Keratinocyte (primary cell): ENCODE measurements around the gene KAT5. TPM values are rescaled to one million over a fixed set of nuclear protein-coding genes. Genes with fewer than 3 reads are reported as not detected.

ENCODE experiments used
- DNase-seq: peaks from one replicate; pipeline ENCODE4 v3.0.0-alpha.2; 2011; ENCODE audit warnings: low read depth, missing footprints, low spot score
- FAIRE-seq: peaks from 2 replicates; lab custom pipeline; 2011; peaks lifted over from hg19 to GRCh38; lab: Jason Lieb, UNC
- H2AFZ ChIP-seq: 2 replicates; pipeline ENCODE4 v1.6.0; 2012; ENCODE audit warnings: low read length, control low read depth, inconsistent platforms; ENCODE audit not compliant: control insufficient read depth
- H3K27ac ChIP-seq: 2 replicates; pipeline ENCODE4 v1.5.1; 2011; ENCODE audit warnings: low read length; ENCODE audit not compliant: control insufficient read depth, insufficient read depth
- H3K27me3 ChIP-seq: 3 replicates; pipeline ENCODE4 v1.6.0; 2011; ENCODE audit warnings: low read length; ENCODE audit not compliant: control insufficient read depth, insufficient read depth; ENCODE audit errors: extremely low read depth
- H3K36me3 ChIP-seq, 2 experiments: 2 replicates in 1 of 2; 3 replicates in 1 of 2; pipeline ENCODE4 v1.5.1; 2011; ENCODE audit warnings: low read length in 2 of 2, mild to moderate bottlenecking in 1 of 2; ENCODE audit not compliant: control insufficient read depth in 2 of 2, insufficient read depth in 2 of 2; ENCODE audit errors: extremely low read depth in 1 of 2
- H3K4me1 ChIP-seq: 3 replicates; pipeline ENCODE4 v1.5.1; 2011; ENCODE audit warnings: low read length; ENCODE audit not compliant: control insufficient read depth, insufficient read depth; ENCODE audit errors: extremely low read depth
- H3K4me2 ChIP-seq: 3 replicates; pipeline ENCODE4 v1.6.0; 2011; ENCODE audit warnings: low read depth, low read length; ENCODE audit not compliant: control insufficient read depth, insufficient read depth; ENCODE audit errors: extremely low read depth
- H3K4me3 ChIP-seq, 3 experiments: fragments of 200-600 bp in 1 of 3; sonication (generic) in 1 of 3; 2 replicates in 2 of 3; 3 replicates in 1 of 3; pipeline ENCODE4 v1.5.1; 2011 to 2016; ENCODE audit warnings: low read length in 3 of 3, mild to moderate bottlenecking in 3 of 3, control low read depth in 2 of 3, inconsistent platforms in 1 of 3, low read depth in 1 of 3, mixed read lengths in 1 of 3, mixed run types in 1 of 3, moderate library complexity in 1 of 3; ENCODE audit not compliant: control insufficient read depth in 2 of 3, insufficient read depth in 2 of 3; ENCODE audit errors: extremely low read depth in 1 of 3
- H3K79me2 ChIP-seq: 2 replicates; pipeline ENCODE4 v1.6.0; 2012; ENCODE audit warnings: low read length; ENCODE audit not compliant: control insufficient read depth, insufficient read depth
- H3K9ac ChIP-seq: 3 replicates; pipeline ENCODE4 v1.6.0; 2011; ENCODE audit warnings: low read length; ENCODE audit not compliant: control insufficient read depth, insufficient read depth; ENCODE audit errors: extremely low read depth
- H3K9me1 ChIP-seq: 3 replicates; pipeline ENCODE4 v1.6.0; 2011; ENCODE audit warnings: low read length; ENCODE audit not compliant: control insufficient read depth, insufficient read depth; ENCODE audit errors: extremely low read depth
- H3K9me3 ChIP-seq: 2 replicates; pipeline ENCODE4 v1.5.1; 2012; ENCODE audit warnings: low read depth, low read length; ENCODE audit not compliant: control insufficient read depth
- H4K20me1 ChIP-seq: 3 replicates; pipeline ENCODE4 v1.6.0; 2011; ENCODE audit warnings: low read length; ENCODE audit not compliant: control insufficient read depth, insufficient read depth; ENCODE audit errors: extremely low read depth
- EZH2 ChIP-seq: IDR thresholded peaks from one replicate; pipeline ENCODE4 v1.6.1; 2012; ENCODE audit warnings: inconsistent platforms, mild to moderate bottlenecking, low read length, moderate library complexity
- dilution Hi-C: fragments of 300-500 bp; cut with MboI; formaldehyde crosslinking; loops from one replicate; pipeline ENCODE4 v1.7.0; 2020; ENCODE audit warnings: low sequenced_read_pairs; ENCODE audit not compliant: extremely low pct_ligation_motif_present
- polyA plus RNA-seq, 5 experiments: library from polyadenylated mRNA; depleted of rRNA in 3 of 5; stranded (reverse) in 3 of 5; stranded (forward) in 1 of 5; unstranded in 1 of 5; fragments of >200 nt; gene quantifications; 1 replicate in 1 of 5; 2 replicates in 3 of 5; 3 replicates in 1 of 5; pipeline versions ENCODE4 v1.2.1 to v1.2.3, GENCODE V29; 2011 to 2012; ENCODE audit warnings: missing spikeins in 2 of 5, low read depth in 1 of 5, low replicate concordance in 1 of 5
- TF ChIP-seq, protein P1 (sequence below), 3 experiments: IDR thresholded peaks in 1 of 3; conservative IDR thresholded peaks in 1 of 3; optimal IDR thresholded peaks in 1 of 3; 2 replicates in 2 of 3; 3 replicates in 1 of 3; pipeline versions ENCODE3 to v1.5.1; 2011; ENCODE audit warnings: low read length in 3 of 3, mild to moderate bottlenecking in 3 of 3, moderate library complexity in 2 of 3, control low read depth in 1 of 3, inconsistent platforms in 1 of 3; ENCODE audit not compliant: insufficient read depth in 2 of 3; ENCODE audit errors: extremely low read depth in 1 of 3

The KAT5 gene
- polyA plus RNA-seq, 1 donor (not counting 4 experiments of a cell fraction or from before 2014, with no cell fraction given): 26.8 TPM

DNA sequence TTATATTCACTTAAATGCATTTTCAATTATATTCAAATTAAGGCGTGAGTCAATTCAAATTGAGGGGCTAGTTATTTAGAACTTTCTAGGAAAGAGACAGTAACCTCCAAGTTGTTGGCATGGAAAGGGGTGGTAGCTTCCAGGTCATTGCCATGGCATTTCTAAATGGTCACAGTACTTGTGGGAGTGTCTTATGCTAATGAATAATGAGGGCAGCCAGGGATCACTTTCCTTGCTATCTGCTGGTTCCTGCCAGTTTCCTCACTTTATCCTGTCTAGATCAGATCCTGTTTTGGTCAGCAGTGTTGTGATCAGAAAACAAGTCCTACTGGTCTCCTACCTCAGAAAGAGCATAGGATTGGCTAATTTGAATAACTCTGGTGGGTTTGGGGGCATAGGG lies 30.3 kb downstream of the KAT5 start:
- no peak overlapping the region for H3K4me3 ChIP-seq
- no peak overlapping the region for H2AFZ ChIP-seq
- no peaks in the 10 kb centered on the region for H3K79me2 ChIP-seq
- H3K27ac ChIP-seq: no peak overlapping the region
- no peaks in the 10 kb centered on the region for H3K36me3 ChIP-seq
- dilution Hi-C loops: no loop called here
- peaks cover 17% of the 10 kb centered on the region for H3K27me3 ChIP-seq
- no peak overlapping the region for H3K4me2 ChIP-seq
- no peaks in the 10 kb centered on the region for H3K9me3 ChIP-seq
- TF ChIP-seq EZH2: no peak
- TF ChIP-seq, protein P1, sequence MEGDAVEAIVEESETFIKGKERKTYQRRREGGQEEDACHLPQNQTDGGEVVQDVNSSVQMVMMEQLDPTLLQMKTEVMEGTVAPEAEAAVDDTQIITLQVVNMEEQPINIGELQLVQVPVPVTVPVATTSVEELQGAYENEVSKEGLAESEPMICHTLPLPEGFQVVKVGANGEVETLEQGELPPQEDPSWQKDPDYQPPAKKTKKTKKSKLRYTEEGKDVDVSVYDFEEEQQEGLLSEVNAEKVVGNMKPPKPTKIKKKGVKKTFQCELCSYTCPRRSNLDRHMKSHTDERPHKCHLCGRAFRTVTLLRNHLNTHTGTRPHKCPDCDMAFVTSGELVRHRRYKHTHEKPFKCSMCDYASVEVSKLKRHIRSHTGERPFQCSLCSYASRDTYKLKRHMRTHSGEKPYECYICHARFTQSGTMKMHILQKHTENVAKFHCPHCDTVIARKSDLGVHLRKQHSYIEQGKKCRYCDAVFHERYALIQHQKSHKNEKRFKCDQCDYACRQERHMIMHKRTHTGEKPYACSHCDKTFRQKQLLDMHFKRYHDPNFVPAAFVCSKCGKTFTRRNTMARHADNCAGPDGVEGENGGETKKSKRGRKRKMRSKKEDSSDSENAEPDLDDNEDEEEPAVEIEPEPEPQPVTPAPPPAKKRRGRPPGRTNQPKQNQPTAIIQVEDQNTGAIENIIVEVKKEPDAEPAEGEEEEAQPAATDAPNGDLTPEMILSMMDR (optimal IDR thresholded peaks at IDR 0.05 in 1 of 3, IDR thresholded peaks at IDR 0.05 in 1 of 3, conservative IDR thresholded peaks at IDR 0.05 in 1 of 3; ENCODE audit: extremely low read depth in 1 of 3, insufficient read depth in 2 of 3, low read length in 3 of 3): no peak
- DNase-seq: no peak
- H3K4me1 ChIP-seq: no peaks in the 10 kb centered on the region
- FAIRE-seq: no peak
- H3K9me1 ChIP-seq: no peaks in the 10 kb centered on the region
- no peak overlapping the region for H3K9ac ChIP-seq
- no peaks in the 10 kb centered on the region for H4K20me1 ChIP-seq

DNA sequence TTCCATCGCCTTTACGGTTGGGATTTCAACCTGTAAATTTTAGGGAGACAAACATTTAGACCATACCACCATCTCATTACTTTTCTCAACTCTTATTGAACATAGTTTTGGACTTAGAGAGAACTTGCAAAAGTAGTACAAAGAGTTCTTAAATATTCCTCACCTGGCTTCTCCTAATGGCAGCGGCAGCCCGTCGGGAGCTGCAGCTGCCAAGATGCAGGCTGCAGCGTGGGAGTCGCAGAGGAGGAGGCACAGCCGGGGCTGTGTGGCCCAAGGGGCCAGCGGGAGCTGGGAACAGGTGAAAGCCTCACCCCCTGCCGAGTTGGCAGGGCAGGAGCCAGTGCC lies 31.6 kb downstream of the KAT5 start:
- H3K36me3 ChIP-seq: no peaks in the 10 kb centered on the region
- no peak overlapping the region for H3K4me2 ChIP-seq
- no peaks in the 10 kb centered on the region for H3K79me2 ChIP-seq
- dilution Hi-C loops: no loop called here
- no peak overlapping the region for H3K9ac ChIP-seq
- TF ChIP-seq, protein P1 (optimal IDR thresholded peaks at IDR 0.05 in 1 of 3, IDR thresholded peaks at IDR 0.05 in 1 of 3, conservative IDR thresholded peaks at IDR 0.05 in 1 of 3; ENCODE audit: extremely low read depth in 1 of 3, insufficient read depth in 2 of 3, low read length in 3 of 3): no peak
- TF ChIP-seq EZH2: no peak
- no peaks in the 10 kb centered on the region for H4K20me1 ChIP-seq
- no peak overlapping the region for H3K4me3 ChIP-seq
- peaks cover 24% of the 10 kb centered on the region for H3K27me3 ChIP-seq
- no peak for DNase-seq
- no peaks in the 10 kb centered on the region for H3K4me1 ChIP-seq
- H3K9me1 ChIP-seq: no peaks in the 10 kb centered on the region
- no peak overlapping the region for H2AFZ ChIP-seq
- no peaks in the 10 kb centered on the region for H3K9me3 ChIP-seq
- FAIRE-seq: no peak
- H3K27ac ChIP-seq: no peak overlapping the region
